ENCODE data around the gene ATG7. TPM values are rescaled to one million over a fixed set of nuclear protein-coding genes. Genes with fewer than 3 reads are reported as not detected.

The ATG7 gene
- total and polyA plus RNA-seq, 9 donors: 11.3 to 22.2 (median 14.9) TPM

- no peak overlapping the region for H3K4me3 ChIP-seq (ENCODE audit: low read length)
- H3K27me3 ChIP-seq (ENCODE audit: control insufficient read depth, insufficient read depth, low read length): no peaks in the 10 kb centered on the region
- no peak overlapping the region for H3K27ac ChIP-seq (ENCODE audit: low read length)
- peaks cover 73% of the 10 kb centered on the region for H3K36me3 ChIP-seq (ENCODE audit: control insufficient read depth, insufficient read depth, low read length)
- no peak for DNase-seq
- WGBS (ENCODE audit: insufficient coverage): 73% methylated on average over 12 of the region's 12 CpGs
- H3K4me1 ChIP-seq (ENCODE audit: control insufficient read depth, insufficient read depth, low read length): peaks cover 63% of the 10 kb centered on the region
- H3K9me3 ChIP-seq (replicated peaks; ENCODE audit: control insufficient read depth, low read depth, low read length): no peaks in the 10 kb centered on the region
Measured at GRCh38 chr3:11560746-11561145, 288.5 kb downstream of the ATG7 start.

GRCh38 chr3:11562277-11562881 lies 290.2 kb downstream of the ATG7 start:
- H3K4me1 ChIP-seq (ENCODE audit: control insufficient read depth, insufficient read depth, low read length): peaks cover 48% of the 10 kb centered on the region
- no peak overlapping the region for H3K4me3 ChIP-seq (ENCODE audit: low read length)
- H3K36me3 ChIP-seq (ENCODE audit: control insufficient read depth, insufficient read depth, low read length): peaks cover 74% of the 10 kb centered on the region
- H3K27ac ChIP-seq (ENCODE audit: low read length): no peak overlapping the region
- H3K27me3 ChIP-seq (ENCODE audit: control insufficient read depth, insufficient read depth, low read length): no peaks in the 10 kb centered on the region
- no peak for DNase-seq
- 86% methylated on average over 17 of the region's 17 CpGs for WGBS (ENCODE audit: insufficient coverage)
- no peaks in the 10 kb centered on the region for H3K9me3 ChIP-seq (replicated peaks; ENCODE audit: control insufficient read depth, low read depth, low read length)

DNA sequence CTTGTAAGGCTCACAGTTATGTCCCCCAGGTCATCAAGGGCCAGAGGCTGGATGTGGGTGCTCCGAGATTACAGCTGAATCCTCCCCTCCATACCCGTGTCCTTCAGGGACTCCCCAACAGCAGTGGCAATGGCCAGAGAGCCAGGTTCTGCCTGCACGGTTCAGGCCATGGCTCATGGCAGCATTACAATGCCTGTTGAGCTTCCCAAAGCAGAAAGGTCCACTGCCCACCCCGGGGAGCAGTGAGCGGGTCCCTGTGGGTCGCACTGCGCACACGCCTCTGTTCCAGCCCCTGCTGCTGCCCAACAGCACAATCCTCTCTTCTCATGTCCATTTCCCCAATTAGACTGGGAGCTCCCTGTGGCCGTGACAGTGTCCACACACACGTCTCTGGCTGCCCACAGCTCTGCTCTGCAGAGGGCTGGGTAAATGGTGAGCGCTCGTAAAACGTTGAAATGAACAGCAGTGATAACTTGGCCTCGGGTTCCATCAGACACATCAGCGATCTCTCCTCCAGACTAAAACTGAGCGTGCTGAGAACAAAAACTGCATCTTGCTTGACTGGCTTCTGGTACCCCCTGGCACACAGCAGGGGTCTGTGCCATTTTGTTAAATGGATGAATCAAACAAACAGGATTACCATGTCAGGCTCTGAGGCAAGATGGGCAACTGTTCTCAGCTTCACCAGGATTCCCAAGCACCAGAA lies 291.1 kb downstream of the ATG7 start:
- Histone ChIP-seq H3K4me3 (ENCODE audit: low read length) (no peak overlapping the region), H3K4me1 (ENCODE audit: control insufficient read depth, insufficient read depth, low read length) (peaks cover 48% of the 10 kb centered on the region), H3K36me3 (ENCODE audit: control insufficient read depth, insufficient read depth, low read length) (peaks cover 75% of the 10 kb centered on the region), H3K27ac (ENCODE audit: low read length) (no peak overlapping the region), H3K9me3 (replicated peaks; ENCODE audit: control insufficient read depth, low read depth, low read length) (no peaks in the 10 kb centered on the region), H3K27me3 (ENCODE audit: control insufficient read depth, insufficient read depth, low read length) (no peaks in the 10 kb centered on the region)
- 87% methylated on average over 9 of the region's 16 CpGs for whole genome bisulfite sequencing (ENCODE audit: insufficient coverage)
- no peak for DNase-seq

DNA sequence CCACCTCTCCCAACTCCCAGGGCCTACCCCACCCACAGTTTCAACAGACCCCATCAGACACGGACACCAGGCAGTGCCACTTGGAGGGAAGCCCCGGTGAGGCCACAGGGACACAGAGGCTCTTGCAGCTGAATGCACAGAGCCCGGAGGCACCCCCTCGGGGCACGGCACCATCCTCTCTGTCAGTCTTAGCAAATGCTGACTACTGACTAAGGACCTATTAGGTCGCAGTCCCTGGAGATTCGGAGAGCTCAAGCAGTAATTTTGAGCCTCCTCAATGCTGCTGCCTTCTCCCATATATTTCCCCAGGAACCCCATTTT lies 291.6 kb downstream of the ATG7 start:
- Histone ChIP-seq H3K4me1 (ENCODE audit: control insufficient read depth, insufficient read depth, low read length) (peaks cover 49% of the 10 kb centered on the region), H3K27ac (ENCODE audit: low read length) (no peak overlapping the region)

GRCh38 chr3:11564577-11565001 lies 292.4 kb downstream of the ATG7 start:
- Histone ChIP-seq H3K9me3 (replicated peaks; ENCODE audit: control insufficient read depth, low read depth, low read length) (no peaks in the 10 kb centered on the region), H3K4me3 (ENCODE audit: low read length) (no peak overlapping the region), H3K36me3 (ENCODE audit: control insufficient read depth, insufficient read depth, low read length) (peaks cover 67% of the 10 kb centered on the region), H3K4me1 (ENCODE audit: control insufficient read depth, insufficient read depth, low read length) (peaks cover 48% of the 10 kb centered on the region), H3K27ac (ENCODE audit: low read length) (no peak overlapping the region), H3K27me3 (ENCODE audit: control insufficient read depth, insufficient read depth, low read length) (no peaks in the 10 kb centered on the region)
- no peak for DNase-seq
- 81% methylated on average over 16 of the region's 19 CpGs for WGBS (ENCODE audit: insufficient coverage)

More for the DNA sequence above, 291.6 kb downstream of the ATG7 start:
- DNase-seq: no peak
- H3K9me3 ChIP-seq (replicated peaks; ENCODE audit: control insufficient read depth, low read depth, low read length): no peaks in the 10 kb centered on the region
- 74% methylated on average over 7 of the region's 7 CpGs for WGBS (ENCODE audit: insufficient coverage)
- H3K27me3 ChIP-seq (ENCODE audit: control insufficient read depth, insufficient read depth, low read length): no peaks in the 10 kb centered on the region
- peaks cover 71% of the 10 kb centered on the region for H3K36me3 ChIP-seq (ENCODE audit: control insufficient read depth, insufficient read depth, low read length)
- H3K4me3 ChIP-seq (ENCODE audit: low read length): no peak overlapping the region

- Histone ChIP-seq H3K4me3 (ENCODE audit: low read length) (no peak overlapping the region), H3K27me3 (ENCODE audit: control insufficient read depth, insufficient read depth, low read length) (no peaks in the 10 kb centered on the region), H3K9me3 (replicated peaks; ENCODE audit: control insufficient read depth, low read depth, low read length) (no peaks in the 10 kb centered on the region), H3K27ac (ENCODE audit: low read length) (no peak overlapping the region), H3K36me3 (ENCODE audit: control insufficient read depth, insufficient read depth, low read length) (peaks cover 67% of the 10 kb centered on the region), H3K4me1 (ENCODE audit: control insufficient read depth, insufficient read depth, low read length) (peaks cover 48% of the 10 kb centered on the region)
- 89% methylated on average over 14 of the region's 16 CpGs for WGBS (ENCODE audit: insufficient coverage)
- DNase-seq: no peak
Measured at GRCh38 chr3:11565072-11565471, 292.9 kb downstream of the ATG7 start.

DNA sequence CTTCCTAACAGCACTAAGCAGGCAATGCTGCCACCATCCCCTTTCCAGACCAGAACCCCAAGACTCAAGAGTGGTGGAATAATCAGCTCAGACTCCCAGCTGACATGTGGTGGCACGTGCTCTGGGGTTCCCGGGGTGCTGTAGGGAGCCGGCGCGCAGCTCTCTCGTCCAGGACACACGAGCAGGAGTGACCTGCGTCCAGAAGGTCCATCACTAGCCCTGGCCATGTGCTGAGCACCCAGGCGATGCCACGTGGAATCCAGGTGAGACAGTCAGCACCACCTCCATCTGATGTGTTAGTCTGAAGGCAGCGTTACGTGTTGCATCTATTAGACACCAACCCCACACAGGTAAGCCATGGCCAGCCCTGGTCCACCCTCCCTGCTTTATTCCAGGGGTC lies 293.3 kb downstream of the ATG7 start:
- no peak for DNase-seq
- no peak overlapping the region for H3K27ac ChIP-seq (ENCODE audit: low read length)
- peaks cover 70% of the 10 kb centered on the region for H3K36me3 ChIP-seq (ENCODE audit: control insufficient read depth, insufficient read depth, low read length)
- WGBS (ENCODE audit: insufficient coverage): 90% methylated on average over 10 of the region's 12 CpGs
- peaks cover 48% of the 10 kb centered on the region for H3K4me1 ChIP-seq (ENCODE audit: control insufficient read depth, insufficient read depth, low read length)
- no peaks in the 10 kb centered on the region for H3K27me3 ChIP-seq (ENCODE audit: control insufficient read depth, insufficient read depth, low read length)
- H3K4me3 ChIP-seq (ENCODE audit: low read length): no peak overlapping the region
- H3K9me3 ChIP-seq (replicated peaks; ENCODE audit: control insufficient read depth, low read depth, low read length): no peaks in the 10 kb centered on the region

- 83% methylated on average over 7 of the region's 9 CpGs for WGBS (ENCODE audit: insufficient coverage)
- Histone ChIP-seq H3K27ac (ENCODE audit: low read length) (no peak overlapping the region), H3K36me3 (ENCODE audit: control insufficient read depth, insufficient read depth, low read length) (peaks cover 72% of the 10 kb centered on the region), H3K27me3 (ENCODE audit: control insufficient read depth, insufficient read depth, low read length) (no peaks in the 10 kb centered on the region), H3K4me3 (ENCODE audit: low read length) (no peak overlapping the region), H3K4me1 (ENCODE audit: control insufficient read depth, insufficient read depth, low read length) (peaks cover 46% of the 10 kb centered on the region), H3K9me3 (replicated peaks; ENCODE audit: control insufficient read depth, low read depth, low read length) (no peaks in the 10 kb centered on the region)
- no peak for DNase-seq
Measured at GRCh38 chr3:11565932-11566331, 293.7 kb downstream of the ATG7 start.

DNA sequence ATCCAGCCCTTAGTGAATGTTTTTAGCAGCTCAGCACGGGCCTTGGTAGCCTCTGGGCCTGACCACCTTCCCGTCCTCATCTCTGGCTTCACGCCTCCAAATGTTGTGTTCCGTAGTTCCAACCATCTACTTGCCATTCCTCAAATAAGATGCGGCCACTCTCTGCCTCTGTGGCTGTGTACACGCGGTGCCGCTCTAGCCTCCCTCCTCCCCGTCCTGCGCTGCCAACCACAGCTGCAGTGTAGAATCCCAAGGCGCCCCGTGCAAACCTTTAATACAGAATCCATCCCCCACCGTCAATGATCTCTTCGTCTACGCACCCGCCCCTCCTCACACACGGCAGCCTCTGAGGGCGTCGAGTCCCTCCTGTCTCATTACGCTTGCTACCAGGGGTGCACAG lies 294.3 kb downstream of the ATG7 start:
- Histone ChIP-seq H3K36me3 (ENCODE audit: control insufficient read depth, insufficient read depth, low read length) (peaks cover 70% of the 10 kb centered on the region), H3K4me1 (ENCODE audit: control insufficient read depth, insufficient read depth, low read length) (peaks cover 43% of the 10 kb centered on the region), H3K4me3 (ENCODE audit: low read length) (no peak overlapping the region), H3K27ac (ENCODE audit: low read length) (no peak overlapping the region), H3K9me3 (replicated peaks; ENCODE audit: control insufficient read depth, low read depth, low read length) (no peaks in the 10 kb centered on the region), H3K27me3 (ENCODE audit: control insufficient read depth, insufficient read depth, low read length) (no peaks in the 10 kb centered on the region)
- no peak for DNase-seq
- 82% methylated on average over 14 of the region's 20 CpGs for WGBS (ENCODE audit: insufficient coverage)

DNA sequence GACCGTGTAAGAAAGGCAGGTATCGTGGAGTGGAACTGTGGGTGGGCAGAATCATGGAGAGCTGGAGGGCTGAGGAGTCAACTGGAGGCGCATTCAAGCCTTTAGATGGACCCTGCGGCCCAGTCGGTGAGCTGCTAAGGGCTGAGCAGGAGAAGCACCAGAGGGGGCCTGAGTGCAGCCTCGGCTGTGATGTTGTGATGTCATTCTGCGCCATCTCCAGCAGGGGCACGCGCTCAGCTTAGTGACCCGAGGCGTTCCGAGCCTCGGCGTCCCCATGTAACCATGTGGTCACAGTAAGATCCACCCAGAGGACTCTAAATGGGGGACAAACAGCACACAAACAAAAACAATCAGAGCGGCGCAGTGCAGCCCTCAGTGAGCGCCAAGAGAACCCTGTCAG lies 294.7 kb downstream of the ATG7 start:
- no peaks in the 10 kb centered on the region for H3K9me3 ChIP-seq (replicated peaks; ENCODE audit: control insufficient read depth, low read depth, low read length)
- H3K4me3 ChIP-seq (ENCODE audit: low read length): no peak overlapping the region
- no peak overlapping the region for H3K27ac ChIP-seq (ENCODE audit: low read length)
- no peaks in the 10 kb centered on the region for H3K27me3 ChIP-seq (ENCODE audit: control insufficient read depth, insufficient read depth, low read length)
- peaks cover 39% of the 10 kb centered on the region for H3K4me1 ChIP-seq (ENCODE audit: control insufficient read depth, insufficient read depth, low read length)
- H3K36me3 ChIP-seq (ENCODE audit: control insufficient read depth, insufficient read depth, low read length): peaks cover 71% of the 10 kb centered on the region
- WGBS (ENCODE audit: insufficient coverage): 83% methylated on average over 7 of the region's 17 CpGs
- no peak for DNase-seq
